Measurements from ENCODE around the gene SGK2.

DNA sequence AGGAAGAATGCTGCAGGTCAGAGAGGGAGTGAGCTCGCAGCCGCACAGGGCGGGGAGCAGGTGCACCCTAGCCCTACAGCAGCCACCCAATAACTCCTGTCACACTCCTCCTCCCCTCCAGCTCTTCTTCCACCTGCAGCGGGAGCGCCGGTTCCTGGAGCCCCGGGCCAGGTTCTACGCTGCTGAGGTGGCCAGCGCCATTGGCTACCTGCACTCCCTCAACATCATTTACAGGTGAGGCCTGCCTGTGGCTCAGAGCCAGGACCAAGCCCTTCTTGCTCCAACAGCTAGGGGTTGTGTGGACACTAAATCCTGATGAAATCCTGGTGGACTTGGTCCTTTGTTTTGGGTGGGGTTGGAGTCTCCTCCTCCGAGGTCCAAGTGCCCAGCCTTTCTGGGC, 11.7 kb downstream of the SGK2 start:
- TF ChIP-seq, protein P1, sequence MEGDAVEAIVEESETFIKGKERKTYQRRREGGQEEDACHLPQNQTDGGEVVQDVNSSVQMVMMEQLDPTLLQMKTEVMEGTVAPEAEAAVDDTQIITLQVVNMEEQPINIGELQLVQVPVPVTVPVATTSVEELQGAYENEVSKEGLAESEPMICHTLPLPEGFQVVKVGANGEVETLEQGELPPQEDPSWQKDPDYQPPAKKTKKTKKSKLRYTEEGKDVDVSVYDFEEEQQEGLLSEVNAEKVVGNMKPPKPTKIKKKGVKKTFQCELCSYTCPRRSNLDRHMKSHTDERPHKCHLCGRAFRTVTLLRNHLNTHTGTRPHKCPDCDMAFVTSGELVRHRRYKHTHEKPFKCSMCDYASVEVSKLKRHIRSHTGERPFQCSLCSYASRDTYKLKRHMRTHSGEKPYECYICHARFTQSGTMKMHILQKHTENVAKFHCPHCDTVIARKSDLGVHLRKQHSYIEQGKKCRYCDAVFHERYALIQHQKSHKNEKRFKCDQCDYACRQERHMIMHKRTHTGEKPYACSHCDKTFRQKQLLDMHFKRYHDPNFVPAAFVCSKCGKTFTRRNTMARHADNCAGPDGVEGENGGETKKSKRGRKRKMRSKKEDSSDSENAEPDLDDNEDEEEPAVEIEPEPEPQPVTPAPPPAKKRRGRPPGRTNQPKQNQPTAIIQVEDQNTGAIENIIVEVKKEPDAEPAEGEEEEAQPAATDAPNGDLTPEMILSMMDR (IDR thresholded peaks at IDR 0.05) = no peak
- no peak for TF ChIP-seq POLR2A (IDR thresholded peaks at IDR 0.05)
